ENCODE results near the gene TRPM8. TPM values are rescaled to one million over a fixed set of nuclear protein-coding genes. Genes with fewer than 3 reads are reported as not detected.
"Not testable (repeated sequence)": the region's sequence is repeated elsewhere in the genome, so short reads cannot be mapped to it uniquely, and the experiment has no call there.

The TRPM8 gene
- under 0.01 and 0.99 TPM in 2 replicates for total RNA-seq
- polyA plus RNA-seq, result 0.49 and 0.76 TPM in 2 replicates
- polyA plus RNA-seq (2012), result 0.08 and 0.22 TPM in 2 replicates
- 0.04 TPM in 1 of 2 replicates, not detected in the other for polyA minus RNA-seq (ENCODE audit: low replicate concordance)

DNA sequence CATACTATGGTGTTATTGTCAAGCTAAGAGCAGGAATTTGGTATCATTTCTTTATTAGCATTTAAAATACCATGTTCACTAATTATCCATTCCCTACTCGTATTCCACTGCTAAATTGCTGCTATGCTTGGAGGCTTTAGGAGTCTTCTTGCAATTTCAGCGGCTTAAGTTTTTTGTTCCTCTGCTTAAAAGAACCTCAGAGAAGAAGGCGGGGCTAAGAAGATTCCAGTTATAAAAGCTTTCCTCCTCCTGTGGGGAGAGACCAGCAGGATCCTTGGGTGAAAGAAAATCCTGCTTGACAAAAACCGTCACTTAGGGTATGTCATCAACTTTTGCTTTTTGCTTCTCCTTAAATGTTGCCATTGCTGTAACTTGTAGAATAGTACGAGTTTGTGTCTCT lies at the start of gene TRPM8:
TSS of gene TRPM8 (plus strand) at position 258 of the 400 bp plus-strand sequence. CDS start 9,165 bp downstream, outside the sequence.
- DNase-seq (ENCODE audit: low read depth in 2 of 2), result no peak
- Histone ChIP-seq H3K79me2 (ENCODE audit: control insufficient read depth, insufficient read depth, low read length) (no peaks in the 10 kb centered on the region), H3K4me3 (replicated peaks in 1 of 4; ENCODE audit: control extremely low read depth in 1 of 4, insufficient read depth in 1 of 4, low read depth in 3 of 4, low read length in 4 of 4) (no peak within 1 kb of the TSS), H3K4me2 (ENCODE audit: extremely low read depth, insufficient read depth, low read length) (no peak within 1 kb of the TSS), H3K4me1 (ENCODE audit: control insufficient read depth, extremely low read depth, insufficient read depth, low read length) (no peaks in the 10 kb centered on the region), H3K36me3 (ENCODE audit: control insufficient read depth, insufficient read depth, low read length) (no peaks in the 10 kb centered on the region), H3K9me3 (ENCODE audit: control insufficient read depth, insufficient read depth, low read depth, low read length) (no peaks in the 10 kb centered on the region), H3K27me3 (ENCODE audit: control insufficient read depth, insufficient read depth, low read length) (no peaks in the 10 kb centered on the region), H2AFZ (ENCODE audit: low read length) (no peak within 1 kb of the TSS), H3K9ac (ENCODE audit: insufficient read depth, low read length) (no peak within 1 kb of the TSS), H4K20me1 (ENCODE audit: control insufficient read depth, extremely low read depth, insufficient read depth, low read length) (no peaks in the 10 kb centered on the region), H3K27ac (ENCODE audit: insufficient read depth, low read length) (no peak within 1 kb of the TSS)
- TF ChIP-seq, protein P1, sequence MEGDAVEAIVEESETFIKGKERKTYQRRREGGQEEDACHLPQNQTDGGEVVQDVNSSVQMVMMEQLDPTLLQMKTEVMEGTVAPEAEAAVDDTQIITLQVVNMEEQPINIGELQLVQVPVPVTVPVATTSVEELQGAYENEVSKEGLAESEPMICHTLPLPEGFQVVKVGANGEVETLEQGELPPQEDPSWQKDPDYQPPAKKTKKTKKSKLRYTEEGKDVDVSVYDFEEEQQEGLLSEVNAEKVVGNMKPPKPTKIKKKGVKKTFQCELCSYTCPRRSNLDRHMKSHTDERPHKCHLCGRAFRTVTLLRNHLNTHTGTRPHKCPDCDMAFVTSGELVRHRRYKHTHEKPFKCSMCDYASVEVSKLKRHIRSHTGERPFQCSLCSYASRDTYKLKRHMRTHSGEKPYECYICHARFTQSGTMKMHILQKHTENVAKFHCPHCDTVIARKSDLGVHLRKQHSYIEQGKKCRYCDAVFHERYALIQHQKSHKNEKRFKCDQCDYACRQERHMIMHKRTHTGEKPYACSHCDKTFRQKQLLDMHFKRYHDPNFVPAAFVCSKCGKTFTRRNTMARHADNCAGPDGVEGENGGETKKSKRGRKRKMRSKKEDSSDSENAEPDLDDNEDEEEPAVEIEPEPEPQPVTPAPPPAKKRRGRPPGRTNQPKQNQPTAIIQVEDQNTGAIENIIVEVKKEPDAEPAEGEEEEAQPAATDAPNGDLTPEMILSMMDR (conservative IDR thresholded peaks at IDR 0.05 in 1 of 2, IDR thresholded peaks at IDR 0.05 in 1 of 2; ENCODE audit: low read depth in 1 of 2, low read length in 2 of 2), result no peak
- no peak for TF ChIP-seq EZH2 (IDR thresholded peaks at IDR 0.05; ENCODE audit: low read length, missing control alignments)

DNA sequence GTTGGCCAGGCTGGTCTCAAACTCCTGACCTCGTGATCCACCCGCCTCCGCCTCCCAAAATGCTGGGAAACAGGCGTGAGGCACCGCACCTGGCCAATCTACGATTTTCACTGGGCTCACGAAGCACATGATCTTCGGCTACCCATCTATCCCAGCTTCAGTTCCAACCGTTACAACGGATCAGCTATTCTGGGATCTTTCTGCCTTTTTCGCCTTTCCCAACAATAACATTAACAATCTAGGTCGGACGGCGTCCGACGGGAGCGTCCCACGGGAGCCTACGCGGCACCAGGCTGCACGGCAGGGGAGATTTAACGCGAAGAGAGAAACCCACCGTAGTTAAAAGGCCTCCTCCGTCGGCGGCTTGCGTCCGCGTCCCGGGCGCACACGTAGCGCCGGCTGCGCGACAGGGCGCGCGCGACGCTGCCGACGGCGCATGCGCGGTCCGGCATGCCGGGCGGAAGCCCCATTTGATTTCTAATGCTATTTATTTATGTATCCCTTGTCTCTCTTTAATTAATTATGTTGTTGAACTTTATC lies 49.1 kb upstream of the TRPM8 start, which contains the start of gene MSL3B:
TSS of gene MSL3B (minus strand) at position 394 of the 540 bp plus-strand sequence.
- DNase-seq (ENCODE audit: low read depth in 2 of 2), result peak; percentile 39 to 66
- Histone ChIP-seq H3K27me3 (ENCODE audit: control insufficient read depth, insufficient read depth, low read length) (no peaks in the 10 kb centered on the region), H3K79me2 (ENCODE audit: control insufficient read depth, insufficient read depth, low read length) (no peaks in the 10 kb centered on the region), H3K9ac (ENCODE audit: insufficient read depth, low read length) (peak within 1 kb of the TSS; percentile 61), H3K4me3 (replicated peaks in 1 of 4; ENCODE audit: control extremely low read depth in 1 of 4, insufficient read depth in 1 of 4, low read depth in 3 of 4, low read length in 4 of 4) (peak within 1 kb of the TSS; percentile 62 to 89 (median 72)), H3K4me2 (ENCODE audit: extremely low read depth, insufficient read depth, low read length) (peak within 1 kb of the TSS; percentile 69), H3K9me3 (ENCODE audit: control insufficient read depth, insufficient read depth, low read depth, low read length) (no peaks in the 10 kb centered on the region), H2AFZ (ENCODE audit: low read length) (peak within 1 kb of the TSS; percentile 97), H3K27ac (ENCODE audit: insufficient read depth, low read length) (peak within 1 kb of the TSS; percentile 62), H3K4me1 (ENCODE audit: control insufficient read depth, extremely low read depth, insufficient read depth, low read length) (no peaks in the 10 kb centered on the region), H3K36me3 (ENCODE audit: control insufficient read depth, insufficient read depth, low read length) (peaks cover 3% of the 10 kb centered on the region), H4K20me1 (ENCODE audit: control insufficient read depth, extremely low read depth, insufficient read depth, low read length) (no peaks in the 10 kb centered on the region)
- no peak for TF ChIP-seq EZH2 (IDR thresholded peaks at IDR 0.05; ENCODE audit: low read length, missing control alignments)
- TF ChIP-seq, protein P1 (conservative IDR thresholded peaks at IDR 0.05 in 1 of 2, IDR thresholded peaks at IDR 0.05 in 1 of 2; ENCODE audit: low read depth in 1 of 2, low read length in 2 of 2), result no peak

DNA sequence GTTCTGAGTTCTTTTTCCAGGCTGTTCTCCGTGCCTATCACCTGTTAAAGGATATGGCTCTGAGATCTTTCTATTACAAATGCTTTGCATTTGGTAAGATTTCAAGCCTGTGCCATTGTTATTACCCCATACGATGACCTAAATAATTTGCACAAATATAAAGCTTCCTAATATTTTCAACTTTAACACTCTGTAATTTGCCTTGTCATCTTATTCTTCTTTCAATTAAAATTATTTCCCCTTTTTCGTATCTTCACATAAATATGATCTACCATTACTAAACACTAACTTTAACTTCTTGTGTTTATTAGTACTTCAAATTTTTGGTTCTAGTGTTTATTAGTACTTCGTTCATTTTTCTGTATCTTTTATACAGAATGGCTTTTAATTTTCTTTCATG lies 45.7 kb upstream of the TRPM8 start:
- H3K4me3 ChIP-seq (replicated peaks in 1 of 4; ENCODE audit: control extremely low read depth in 1 of 4, insufficient read depth in 1 of 4, low read depth in 3 of 4, low read length in 4 of 4), result no peak overlapping the region
- DNase-seq (ENCODE audit: low read depth in 2 of 2), result no peak

DNA sequence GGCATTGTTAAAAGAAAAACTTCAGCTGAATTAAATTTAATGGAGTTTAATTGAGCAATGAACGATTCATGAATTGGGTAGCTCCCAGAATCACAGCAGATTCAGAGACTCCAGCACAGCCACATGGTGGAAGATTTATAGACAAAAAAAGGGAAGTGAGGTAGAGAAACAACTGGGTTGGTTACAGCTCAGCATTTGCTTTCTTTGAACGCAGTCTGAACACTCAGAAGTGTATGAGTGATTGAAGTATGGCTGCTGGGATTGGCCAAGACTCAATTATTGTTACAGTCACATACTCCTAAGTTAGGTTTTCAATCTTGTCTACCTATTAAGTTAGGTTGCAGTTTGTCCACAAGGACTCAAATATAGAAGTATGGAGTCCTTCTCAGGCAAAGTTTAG lies 45.0 kb upstream of the TRPM8 start:
- H3K9ac ChIP-seq (ENCODE audit: insufficient read depth, low read length); H2AFZ ChIP-seq (ENCODE audit: low read length); DNase-seq (ENCODE audit: low read depth in 2 of 2); H3K9me3 ChIP-seq (ENCODE audit: control insufficient read depth, insufficient read depth, low read depth, low read length); H3K36me3 ChIP-seq (ENCODE audit: control insufficient read depth, insufficient read depth, low read length); H3K4me2 ChIP-seq (ENCODE audit: extremely low read depth, insufficient read depth, low read length); H3K79me2 ChIP-seq (ENCODE audit: control insufficient read depth, insufficient read depth, low read length); H3K4me1 ChIP-seq (ENCODE audit: control insufficient read depth, extremely low read depth, insufficient read depth, low read length); H3K27me3 ChIP-seq (ENCODE audit: control insufficient read depth, insufficient read depth, low read length); H4K20me1 ChIP-seq (ENCODE audit: control insufficient read depth, extremely low read depth, insufficient read depth, low read length); H3K4me3 ChIP-seq (replicated peaks in 1 of 4; ENCODE audit: control extremely low read depth in 1 of 4, insufficient read depth in 1 of 4, low read depth in 3 of 4, low read length in 4 of 4); H3K27ac ChIP-seq (ENCODE audit: insufficient read depth, low read length): not testable (repeated sequence)

More for the DNA sequence above, 45.7 kb upstream of the TRPM8 start:
- Histone ChIP-seq H3K9ac (ENCODE audit: insufficient read depth, low read length) (no peak overlapping the region), H3K4me1 (ENCODE audit: control insufficient read depth, extremely low read depth, insufficient read depth, low read length) (no peaks in the 10 kb centered on the region), H3K27ac (ENCODE audit: insufficient read depth, low read length) (no peak overlapping the region), H3K79me2 (ENCODE audit: control insufficient read depth, insufficient read depth, low read length) (no peaks in the 10 kb centered on the region), H3K27me3 (ENCODE audit: control insufficient read depth, insufficient read depth, low read length) (no peaks in the 10 kb centered on the region), H4K20me1 (ENCODE audit: control insufficient read depth, extremely low read depth, insufficient read depth, low read length) (no peaks in the 10 kb centered on the region), H3K36me3 (ENCODE audit: control insufficient read depth, insufficient read depth, low read length) (peaks cover 1% of the 10 kb centered on the region), H2AFZ (ENCODE audit: low read length) (no peak overlapping the region), H3K9me3 (ENCODE audit: control insufficient read depth, insufficient read depth, low read depth, low read length) (no peaks in the 10 kb centered on the region), H3K4me2 (ENCODE audit: extremely low read depth, insufficient read depth, low read length) (no peak overlapping the region)
- no peak for TF ChIP-seq EZH2 (IDR thresholded peaks at IDR 0.05; ENCODE audit: low read length, missing control alignments)
- TF ChIP-seq, protein P1 (conservative IDR thresholded peaks at IDR 0.05 in 1 of 2, IDR thresholded peaks at IDR 0.05 in 1 of 2; ENCODE audit: low read depth in 1 of 2, low read length in 2 of 2), result no peak
